Tibial nerve (tissue), 4 donors: ENCODE results near the gene RAB3GAP2.

Experiments used
- EP300 ChIP-seq, 2 donors: sonication (generic); formaldehyde crosslinking; IDR thresholded peaks; one replicate each; pipeline ENCODE4 v1.6.1; 2017; ENCODE audit warnings: antibody characterized with exemption in 2 of 2, mild to moderate bottlenecking in 1 of 2
- POLR2A ChIP-seq, 2 donors: fragments of 450-650 bp; IDR thresholded peaks; one replicate each; pipeline ENCODE4 v1.6.1; 2017; ENCODE audit warnings: antibody characterized with exemption in 2 of 2, mild to moderate bottlenecking in 2 of 2, moderate library complexity in 2 of 2
- TF ChIP-seq, protein P1 (sequence below), 5 experiments: fragments of 200-600 bp in 3 of 5; fragments of 450-650 bp in 2 of 5; sonication (generic) in 3 of 5; IDR thresholded peaks; one replicate each; pipeline ENCODE4 v1.5.1; 2016 to 2019; ENCODE audit warnings: antibody characterized with exemption in 5 of 5, mild to moderate bottlenecking in 3 of 5, moderate library complexity in 2 of 5

DNA sequence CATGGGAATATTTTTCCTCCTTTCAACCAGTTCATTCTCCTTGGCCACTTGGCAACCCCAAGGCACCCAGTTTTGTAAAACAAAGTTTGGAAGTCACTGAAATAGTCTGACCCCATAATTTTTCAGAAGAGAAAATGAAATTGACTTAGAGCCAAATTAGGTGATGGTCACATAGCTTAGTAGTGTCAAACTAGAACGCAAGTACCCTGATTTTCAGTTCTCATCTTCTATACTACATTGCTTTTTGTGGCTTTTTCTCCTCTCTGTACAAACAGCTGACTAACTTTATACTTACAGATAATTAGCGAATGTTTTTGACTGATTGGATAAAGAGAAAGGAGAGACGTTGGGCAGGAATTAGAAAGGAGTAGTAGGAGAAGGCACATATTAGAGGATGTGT lies 145.2 kb downstream of the RAB3GAP2 start:
- TF ChIP-seq, protein P1, sequence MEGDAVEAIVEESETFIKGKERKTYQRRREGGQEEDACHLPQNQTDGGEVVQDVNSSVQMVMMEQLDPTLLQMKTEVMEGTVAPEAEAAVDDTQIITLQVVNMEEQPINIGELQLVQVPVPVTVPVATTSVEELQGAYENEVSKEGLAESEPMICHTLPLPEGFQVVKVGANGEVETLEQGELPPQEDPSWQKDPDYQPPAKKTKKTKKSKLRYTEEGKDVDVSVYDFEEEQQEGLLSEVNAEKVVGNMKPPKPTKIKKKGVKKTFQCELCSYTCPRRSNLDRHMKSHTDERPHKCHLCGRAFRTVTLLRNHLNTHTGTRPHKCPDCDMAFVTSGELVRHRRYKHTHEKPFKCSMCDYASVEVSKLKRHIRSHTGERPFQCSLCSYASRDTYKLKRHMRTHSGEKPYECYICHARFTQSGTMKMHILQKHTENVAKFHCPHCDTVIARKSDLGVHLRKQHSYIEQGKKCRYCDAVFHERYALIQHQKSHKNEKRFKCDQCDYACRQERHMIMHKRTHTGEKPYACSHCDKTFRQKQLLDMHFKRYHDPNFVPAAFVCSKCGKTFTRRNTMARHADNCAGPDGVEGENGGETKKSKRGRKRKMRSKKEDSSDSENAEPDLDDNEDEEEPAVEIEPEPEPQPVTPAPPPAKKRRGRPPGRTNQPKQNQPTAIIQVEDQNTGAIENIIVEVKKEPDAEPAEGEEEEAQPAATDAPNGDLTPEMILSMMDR (IDR thresholded peaks at IDR 0.05), result no peak
- TF ChIP-seq POLR2A (IDR thresholded peaks at IDR 0.05) (no peak), EP300 (IDR thresholded peaks at IDR 0.05) (no peak)
